Measurements from ENCODE around the gene CALHM2. TPM values are rescaled to one million over a fixed set of nuclear protein-coding genes. Genes with fewer than 3 reads are reported as not detected.

The CALHM2 gene
- total and polyA plus RNA-seq, 2 of the 13 experiments (the other 11 are each of a cell fraction or from before 2014, with no cell fraction given), result 0.15 TPM; not detected in 1

DNA sequence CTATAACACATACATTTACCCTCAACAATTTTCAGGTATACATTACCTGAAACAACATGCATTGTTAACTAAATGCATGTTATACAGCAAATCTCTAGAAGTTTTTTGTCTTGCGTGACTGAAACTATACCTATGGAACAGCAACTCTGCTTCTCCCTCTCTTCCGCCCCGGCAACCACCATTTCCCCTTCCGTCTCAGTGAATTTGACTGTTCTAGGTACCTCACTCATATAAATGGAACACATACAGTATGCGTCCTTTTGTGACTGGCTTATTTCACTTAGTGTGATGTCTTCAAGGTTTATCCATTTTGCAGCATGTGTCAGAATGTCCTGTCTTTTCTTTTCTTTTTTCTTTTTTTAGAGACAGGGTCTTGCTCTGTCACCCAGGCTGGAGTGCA lies 22.5 kb downstream of the CALHM2 start:
- Histone ChIP-seq H3K27ac (ENCODE audit: extremely low read length, insufficient read depth, low read length) (no peak overlapping the region), H3K36me3 (replicated peaks in 1 of 2; ENCODE audit: control insufficient read depth in 1 of 2, insufficient read depth in 2 of 2, low read length in 2 of 2) (peaks cover 30 to 76% of the 10 kb centered on the region in 2 experiments), H3K4me3 (replicated peaks in 1 of 3; ENCODE audit: insufficient read depth in 1 of 3, low read depth in 2 of 3, low read length in 3 of 3) (no peak overlapping the region), H3K79me2 (ENCODE audit: insufficient read depth, low read length) (no peaks in the 10 kb centered on the region), H2AFZ (ENCODE audit: low read length) (no peak overlapping the region), H4K20me1 (ENCODE audit: insufficient read depth, low read length) (no peaks in the 10 kb centered on the region), H3K27me3 (ENCODE audit: control insufficient read depth in 1 of 2, insufficient read depth in 2 of 2, low read length in 2 of 2) (no peaks in the 10 kb centered on the region), H3K4me1 (ENCODE audit: insufficient read depth, low read length) (peaks cover 7% of the 10 kb centered on the region; the same call in 1 of the 2 replicates), H3K9ac (ENCODE audit: insufficient read depth, low read depth, low read length) (no peak overlapping the region), H3K4me2 (ENCODE audit: low read depth, low read length) (no peak overlapping the region), H3K9me3 (ENCODE audit: low read length) (no peaks in the 10 kb centered on the region)
- intact Hi-C loops (cut with micrococcal nuclease; ENCODE audit: unreplicated experiment), result loop anchor here (5.0 kb wide), 1 partner anchor 58 kb away; no protein-coding TSS in a partner anchor
- in situ Hi-C loops (cut with HindIII; ENCODE audit: extremely low pct_ligation_motif_present, low pct_unique_long_range_greater_than_20kb), result no loop called here
- TF ChIP-seq ZSCAN21 (CRISPR knock-in tag; IDR thresholded peaks at IDR 0.05; ENCODE audit: borderline replicate concordance), result no peak
- TF ChIP-seq, protein P1, sequence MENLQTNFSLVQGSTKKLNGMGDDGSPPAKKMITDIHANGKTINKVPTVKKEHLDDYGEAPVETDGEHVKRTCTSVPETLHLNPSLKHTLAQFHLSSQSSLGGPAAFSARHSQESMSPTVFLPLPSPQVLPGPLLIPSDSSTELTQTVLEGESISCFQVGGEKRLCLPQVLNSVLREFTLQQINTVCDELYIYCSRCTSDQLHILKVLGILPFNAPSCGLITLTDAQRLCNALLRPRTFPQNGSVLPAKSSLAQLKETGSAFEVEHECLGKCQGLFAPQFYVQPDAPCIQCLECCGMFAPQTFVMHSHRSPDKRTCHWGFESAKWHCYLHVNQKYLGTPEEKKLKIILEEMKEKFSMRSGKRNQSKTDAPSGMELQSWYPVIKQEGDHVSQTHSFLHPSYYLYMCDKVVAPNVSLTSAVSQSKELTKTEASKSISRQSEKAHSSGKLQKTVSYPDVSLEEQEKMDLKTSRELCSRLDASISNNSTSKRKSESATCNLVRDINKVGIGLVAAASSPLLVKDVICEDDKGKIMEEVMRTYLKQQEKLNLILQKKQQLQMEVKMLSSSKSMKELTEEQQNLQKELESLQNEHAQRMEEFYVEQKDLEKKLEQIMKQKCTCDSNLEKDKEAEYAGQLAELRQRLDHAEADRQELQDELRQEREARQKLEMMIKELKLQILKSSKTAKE (CRISPR knock-in tag; IDR thresholded peaks at IDR 0.05; ENCODE audit: borderline replicate concordance), result no peak
- no peak for TF ChIP-seq TEAD2 (CRISPR knock-in tag; IDR thresholded peaks at IDR 0.05)
- TF ChIP-seq, protein P2, sequence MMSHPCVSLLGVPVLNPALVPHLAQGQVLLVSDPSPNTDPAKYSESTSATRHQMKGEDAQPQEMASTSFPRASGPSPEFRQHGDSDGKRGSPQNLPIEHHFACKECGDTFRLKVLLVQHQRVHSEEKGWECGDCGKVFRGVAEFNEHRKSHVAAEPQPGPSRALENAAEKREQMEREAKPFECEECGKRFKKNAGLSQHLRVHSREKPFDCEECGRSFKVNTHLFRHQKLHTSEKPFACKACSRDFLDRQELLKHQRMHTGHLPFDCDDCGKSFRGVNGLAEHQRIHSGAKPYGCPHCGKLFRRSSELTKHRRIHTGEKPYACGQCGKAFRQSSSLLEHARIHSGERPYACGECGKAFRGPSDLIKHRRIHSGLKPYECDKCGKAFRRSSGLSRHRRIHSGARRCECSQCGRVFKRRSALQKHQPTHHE (CRISPR knock-in tag; IDR thresholded peaks at IDR 0.05; ENCODE audit: borderline replicate concordance), result no peak
- TF ChIP-seq ZNF605 (CRISPR knock-in tag; IDR thresholded peaks at IDR 0.05), result no peak
- TF ChIP-seq, protein P3, sequence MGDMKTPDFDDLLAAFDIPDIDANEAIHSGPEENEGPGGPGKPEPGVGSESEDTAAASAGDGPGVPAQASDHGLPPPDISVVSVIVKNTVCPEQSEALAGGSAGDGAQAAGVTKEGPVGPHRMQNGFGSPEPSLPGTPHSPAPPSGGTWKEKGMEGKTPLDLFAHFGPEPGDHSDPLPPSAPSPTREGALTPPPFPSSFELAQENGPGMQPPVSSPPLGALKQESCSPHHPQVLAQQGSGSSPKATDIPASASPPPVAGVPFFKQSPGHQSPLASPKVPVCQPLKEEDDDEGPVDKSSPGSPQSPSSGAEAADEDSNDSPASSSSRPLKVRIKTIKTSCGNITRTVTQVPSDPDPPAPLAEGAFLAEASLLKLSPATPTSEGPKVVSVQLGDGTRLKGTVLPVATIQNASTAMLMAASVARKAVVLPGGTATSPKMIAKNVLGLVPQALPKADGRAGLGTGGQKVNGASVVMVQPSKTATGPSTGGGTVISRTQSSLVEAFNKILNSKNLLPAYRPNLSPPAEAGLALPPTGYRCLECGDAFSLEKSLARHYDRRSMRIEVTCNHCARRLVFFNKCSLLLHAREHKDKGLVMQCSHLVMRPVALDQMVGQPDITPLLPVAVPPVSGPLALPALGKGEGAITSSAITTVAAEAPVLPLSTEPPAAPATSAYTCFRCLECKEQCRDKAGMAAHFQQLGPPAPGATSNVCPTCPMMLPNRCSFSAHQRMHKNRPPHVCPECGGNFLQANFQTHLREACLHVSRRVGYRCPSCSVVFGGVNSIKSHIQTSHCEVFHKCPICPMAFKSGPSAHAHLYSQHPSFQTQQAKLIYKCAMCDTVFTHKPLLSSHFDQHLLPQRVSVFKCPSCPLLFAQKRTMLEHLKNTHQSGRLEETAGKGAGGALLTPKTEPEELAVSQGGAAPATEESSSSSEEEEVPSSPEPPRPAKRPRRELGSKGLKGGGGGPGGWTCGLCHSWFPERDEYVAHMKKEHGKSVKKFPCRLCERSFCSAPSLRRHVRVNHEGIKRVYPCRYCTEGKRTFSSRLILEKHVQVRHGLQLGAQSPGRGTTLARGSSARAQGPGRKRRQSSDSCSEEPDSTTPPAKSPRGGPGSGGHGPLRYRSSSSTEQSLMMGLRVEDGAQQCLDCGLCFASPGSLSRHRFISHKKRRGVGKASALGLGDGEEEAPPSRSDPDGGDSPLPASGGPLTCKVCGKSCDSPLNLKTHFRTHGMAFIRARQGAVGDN (CRISPR knock-in tag; IDR thresholded peaks at IDR 0.05), result no peak
- TF ChIP-seq KAT8 (CRISPR knock-in tag; IDR thresholded peaks at IDR 0.05), result no peak
- no peak for TF ChIP-seq ZNF235 (CRISPR knock-in tag; IDR thresholded peaks at IDR 0.05; ENCODE audit: borderline replicate concordance)
- TF ChIP-seq ZNF850 (CRISPR knock-in tag; conservative IDR thresholded peaks at IDR 0.05), result no peak
- no peak for TF ChIP-seq HIVEP1 (CRISPR knock-in tag; IDR thresholded peaks at IDR 0.05)
- TF ChIP-seq, protein P4, sequence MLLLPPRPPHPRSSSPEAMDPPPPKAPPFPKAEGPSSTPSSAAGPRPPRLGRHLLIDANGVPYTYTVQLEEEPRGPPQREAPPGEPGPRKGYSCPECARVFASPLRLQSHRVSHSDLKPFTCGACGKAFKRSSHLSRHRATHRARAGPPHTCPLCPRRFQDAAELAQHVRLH (CRISPR knock-in tag; IDR thresholded peaks at IDR 0.05; ENCODE audit: borderline replicate concordance, low read depth), result no peak
- TF ChIP-seq ZBTB7B (CRISPR knock-in tag; IDR thresholded peaks at IDR 0.05), result no peak
- TF ChIP-seq, protein P5, sequence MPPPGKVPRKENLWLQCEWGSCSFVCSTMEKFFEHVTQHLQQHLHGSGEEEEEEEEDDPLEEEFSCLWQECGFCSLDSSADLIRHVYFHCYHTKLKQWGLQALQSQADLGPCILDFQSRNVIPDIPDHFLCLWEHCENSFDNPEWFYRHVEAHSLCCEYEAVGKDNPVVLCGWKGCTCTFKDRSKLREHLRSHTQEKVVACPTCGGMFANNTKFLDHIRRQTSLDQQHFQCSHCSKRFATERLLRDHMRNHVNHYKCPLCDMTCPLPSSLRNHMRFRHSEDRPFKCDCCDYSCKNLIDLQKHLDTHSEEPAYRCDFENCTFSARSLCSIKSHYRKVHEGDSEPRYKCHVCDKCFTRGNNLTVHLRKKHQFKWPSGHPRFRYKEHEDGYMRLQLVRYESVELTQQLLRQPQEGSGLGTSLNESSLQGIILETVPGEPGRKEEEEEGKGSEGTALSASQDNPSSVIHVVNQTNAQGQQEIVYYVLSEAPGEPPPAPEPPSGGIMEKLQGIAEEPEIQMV (CRISPR knock-in tag; IDR thresholded peaks at IDR 0.05; ENCODE audit: low read depth), result no peak
- TF ChIP-seq ZNF546 (CRISPR knock-in tag; conservative IDR thresholded peaks at IDR 0.05), result no peak
- TF ChIP-seq WIZ (CRISPR knock-in tag; IDR thresholded peaks at IDR 0.05), result no peak
- TF ChIP-seq PHB2 (IDR thresholded peaks at IDR 0.05; ENCODE audit: partially characterized antibody), result no peak
- ATAC-seq, result no peak
- DNase-seq (ENCODE audit: low spot score), result no peak
- CTCF ChIA-PET (ENCODE audit: low intra/inter-chr PET ratio, low total read pairs), result no interaction called here
- POLR2A ChIA-PET, result no interaction called here
- BruUV-seq (replicated peaks), result no TSS peak
- no peak for FAIRE-seq
- WGBS (ENCODE audit: low lambda C conversion rate), result 98% methylated on average over 5 of the region's 5 CpGs
